MV-4-11 (cell line): ENCODE data around the gene CALN1.

Experiments used
- DNase-seq: peaks from one replicate; lab custom pipeline; 2025; lab: John Stamatoyannopoulos, UW

The CALN1 gene

GRCh38 chr7:72325561-72325960 is 86.6 kb downstream of the CALN1 start:
- DNase-seq: no peak

- DNase-seq: no peak
These were observed 90.5 kb downstream of the CALN1 start for GRCh38 chr7:72321637-72322036.

GRCh38 chr7:72321081-72321480 is 91.1 kb downstream of the CALN1 start:
- DNase-seq: no peak

- no peak for DNase-seq
These were observed 94.8 kb downstream of the CALN1 start for GRCh38 chr7:72317341-72317740.

GRCh38 chr7:72316148-72316547 is 96.0 kb downstream of the CALN1 start:
- no peak for DNase-seq

GRCh38 chr7:72313906-72314305 is 98.2 kb downstream of the CALN1 start:
- DNase-seq: no peak

- DNase-seq: no peak
These were observed 101.8 kb downstream of the CALN1 start for GRCh38 chr7:72310301-72310700.

- DNase-seq: no peak
These were observed 102.7 kb downstream of the CALN1 start for GRCh38 chr7:72309476-72309875.

- no peak for DNase-seq
These were observed 103.2 kb downstream of the CALN1 start for GRCh38 chr7:72308986-72309385.

GRCh38 chr7:72307566-72307965 is 104.6 kb downstream of the CALN1 start:
- DNase-seq: no peak

- no peak for DNase-seq
These were observed 113.2 kb downstream of the CALN1 start for GRCh38 chr7:72298912-72299311.

- no peak for DNase-seq
These were observed 114.0 kb downstream of the CALN1 start for GRCh38 chr7:72298091-72298490.

GRCh38 chr7:72297636-72298035 is 114.5 kb downstream of the CALN1 start:
- no peak for DNase-seq

GRCh38 chr7:72292794-72293193 is 119.3 kb downstream of the CALN1 start:
- no peak for DNase-seq

GRCh38 chr7:72292118-72292517 is 120.0 kb downstream of the CALN1 start:
- no peak for DNase-seq

GRCh38 chr7:72286519-72286918 is 125.6 kb downstream of the CALN1 start:
- no peak for DNase-seq

- DNase-seq: no peak
These were observed 128.8 kb downstream of the CALN1 start for GRCh38 chr7:72283309-72283708.

GRCh38 chr7:72281308-72281707 is 130.8 kb downstream of the CALN1 start:
- no peak for DNase-seq

GRCh38 chr7:72279203-72279602 is 132.9 kb downstream of the CALN1 start:
- DNase-seq: no peak

GRCh38 chr7:72278550-72278949 is 133.6 kb downstream of the CALN1 start:
- DNase-seq: no peak

- no peak for DNase-seq
These were observed 136.6 kb downstream of the CALN1 start for GRCh38 chr7:72275382-72276070.

- DNase-seq: no peak
These were observed 139.7 kb downstream of the CALN1 start for GRCh38 chr7:72272479-72272878.

- DNase-seq: no peak
These were observed 143.3 kb downstream of the CALN1 start for GRCh38 chr7:72268796-72269195.

- DNase-seq: no peak
These were observed 144.0 kb downstream of the CALN1 start for GRCh38 chr7:72268090-72268489.
